GM10248 (cell line): ENCODE data around the gene CILP.
"Not testable (repeated sequence)": the region's sequence is repeated elsewhere in the genome, so short reads cannot be mapped to it uniquely, and the experiment has no call there.

Experiments used
- CTCF ChIA-PET: fragments of 300-600 bp; sonication (Branson Sonifier 250); formaldehyde crosslinking; extraction: SDS; loops from one replicate; lab custom pipeline; 2021; ENCODE audit warnings: antibody characterized with exemption; lab: Yijun Ruan, JAX
- POLR2A ChIA-PET: fragments of 350-650 bp; sonication (Branson Sonifier 250); formaldehyde crosslinking; extraction: SDS; loops from one replicate; lab custom pipeline; 2020; ENCODE audit warnings: antibody characterized with exemption; lab: Yijun Ruan, JAX
- DNase-seq: peaks from one replicate; pipeline ENCODE4 v3.0.0; 2012; ENCODE audit errors: extremely low spot score
- CTCF ChIP-seq: IDR thresholded peaks from 2 replicates; pipeline ENCODE4 v1.5.1; 2012; ENCODE audit warnings: mild to moderate bottlenecking, low read depth; ENCODE audit errors: extremely low read depth, missing control alignments, control extremely low read depth

Gene CILP

DNA sequence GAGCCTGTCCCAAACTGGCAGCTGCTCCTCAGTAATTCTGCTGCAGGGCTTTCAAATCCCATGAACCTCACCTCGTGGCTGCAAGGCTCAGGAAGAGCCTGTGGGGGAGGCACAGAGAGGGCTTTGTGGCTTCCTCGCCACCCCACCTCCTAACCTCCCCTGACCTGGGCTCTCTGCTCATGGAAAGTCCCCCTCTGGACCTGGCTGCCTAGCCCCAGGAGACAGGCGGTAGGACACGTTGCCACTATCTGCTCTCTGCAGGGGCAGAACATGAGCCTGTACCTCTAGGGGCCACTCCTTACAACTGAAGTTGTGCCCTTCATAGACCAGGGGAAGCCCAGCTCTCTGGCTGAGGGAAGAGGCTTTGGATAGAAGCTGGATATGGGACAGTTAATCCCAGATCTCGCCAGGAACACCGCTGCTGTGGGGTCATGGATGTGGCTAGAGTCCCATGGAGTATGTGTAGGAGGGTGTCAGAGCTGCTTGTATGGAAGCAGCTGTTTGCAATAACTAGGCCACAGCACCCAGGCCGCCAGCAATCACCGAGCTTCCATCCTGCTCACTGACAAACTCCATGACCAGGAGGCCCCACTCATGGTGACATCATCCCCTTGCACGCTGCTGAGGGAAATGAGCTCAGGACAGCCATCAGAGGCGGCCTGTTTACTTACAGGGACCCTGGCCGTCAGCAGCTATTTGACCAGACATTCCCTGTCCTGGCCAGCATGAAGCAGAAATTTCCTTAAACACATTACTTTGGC lies 34.0 kb upstream of the CILP start:
- DNase-seq: no peak
- TF ChIP-seq CTCF: no peak
- POLR2A ChIA-PET: interaction anchor here (1.2 kb wide), 1 partner anchor 60 kb away, joined by 5 read pairs; the partner anchor contains the start of gene RNU5B-1
- CTCF ChIA-PET: interaction anchor here (1.0 to 1.8 kb wide), 4 partner anchors 9 to 40 kb away, joined by 3 to 5 read pairs (median 4); no protein-coding TSS in a partner anchor

DNA sequence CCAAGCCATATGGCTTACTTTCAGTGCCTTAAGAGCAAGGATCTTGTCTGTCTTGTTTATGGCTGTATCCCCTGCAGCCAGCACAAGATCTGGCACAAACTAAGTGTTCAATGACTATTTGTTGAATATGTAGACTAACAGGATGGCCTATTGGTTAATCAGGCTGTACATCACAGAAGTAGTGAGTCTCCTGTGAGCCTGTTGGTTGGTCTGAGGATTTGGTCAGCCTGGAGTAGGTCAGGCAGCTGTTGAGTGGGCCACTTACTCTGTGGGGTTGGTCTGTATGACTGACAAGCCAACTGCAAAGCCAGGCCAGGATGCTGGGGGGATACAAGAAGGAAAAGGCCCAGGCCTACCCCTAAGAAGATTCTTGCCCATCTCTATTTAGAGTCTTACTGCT lies 33.4 kb upstream of the CILP start:
- no peak for TF ChIP-seq CTCF
- ChIA-PET POLR2A (no interaction called here), CTCF (no interaction called here)
- no peak for DNase-seq

- DNase-seq, POLR2A ChIA-PET: not testable (repeated sequence)
- CTCF ChIA-PET: interaction anchor here (0.7 to 1.8 kb wide), 2 partner anchors 9 to 25 kb away, joined by 4 read pairs; partner anchors contain the start of gene CILP
Measured at GRCh38 chr15:65236443-65236842, 25.2 kb upstream of the CILP start.

- ChIA-PET POLR2A (interaction anchor here (1.4 kb wide), 1 partner anchor 71 kb away, joined by 4 read pairs; the partner anchor contains the start of gene RNU5B-1), CTCF (interaction anchor here (1.2 kb wide), 1 partner anchor 27 kb away, joined by 3 read pairs; no protein-coding TSS in a partner anchor)
- TF ChIP-seq CTCF: no peak
- DNase-seq: no peak
Measured at GRCh38 chr15:65233696-65234095, 22.4 kb upstream of the CILP start.

GRCh38 chr15:65232520-65232919 lies 21.2 kb upstream of the CILP start:
- POLR2A ChIA-PET: no interaction called here
- no peak for DNase-seq
- no peak for TF ChIP-seq CTCF
- CTCF ChIA-PET: no interaction called here

- TF ChIP-seq CTCF: no peak
- CTCF ChIA-PET: interaction anchor here (1.1 to 1.8 kb wide), 2 partner anchors 19 to 31 kb away, joined by 3 to 5 read pairs; partner anchors contain the start of gene CILP
Measured at GRCh38 chr15:65231306-65231705, 20.0 kb upstream of the CILP start.

GRCh38 chr15:65226901-65227300 lies 15.6 kb upstream of the CILP start:
- DNase-seq, CTCF ChIA-PET, POLR2A ChIA-PET: not testable (repeated sequence)

More at GRCh38 chr15:65231306-65231705, 20.0 kb upstream of the CILP start:
- POLR2A ChIA-PET: no interaction called here
- DNase-seq: no peak
